K562 (cell line): ENCODE results near the gene LPIN1. TPM values are rescaled to one million over a fixed set of nuclear protein-coding genes. Genes with fewer than 3 reads are reported as not detected.
A peak's percentile ranks its signal among the peaks of the same experiment; 100 is the strongest.

ENCODE experiments used
- ATAC-seq: fragments of 200-7000 bp; cut with Tn5 transposase; 3 replicates; pipeline ENCODE4 v1.9.1; 2020; ENCODE audit warnings: moderate library complexity
- BruUV-seq: library from RNA; stranded (reverse); fragments of 400-500 nt; replicated peaks from 2 replicates; lab custom pipeline; 2021; lab: Mats Ljungman, UMichigan
- CTCF ChIA-PET: fragments of 300-600 bp; formaldehyde crosslinking; extraction: SDS; loops from one replicate; lab custom pipeline; 2021; ENCODE audit warnings: low intra/inter-chr PET ratio; lab: Yijun Ruan, JAX
- POLR2A ChIA-PET: fragments of 300-600, 350-650 bp; sonication (Branson Sonifier 250); formaldehyde crosslinking; extraction: SDS; loops from one replicate; lab custom pipeline; 2021; ENCODE audit warnings: antibody characterized with exemption, inconsistent platforms; lab: Yijun Ruan, JAX
- DNase-seq, 4 experiments: peaks; one replicate each; pipeline versions ENCODE4 v3.0.0 to v3.0.0-alpha.2; 2011 to 2018; ENCODE audit warnings: low spot score in 3 of 4, mixed read lengths in 3 of 4; ENCODE audit errors: extremely low read depth in 1 of 4
- FAIRE-seq: peaks from 2 replicates; lab custom pipeline; 2011; peaks lifted over from hg19 to GRCh38; lab: Jason Lieb, UNC
- H2AFZ ChIP-seq: 2 replicates; pipeline ENCODE4 v1.6.0; 2011; ENCODE audit warnings: low read depth, low read length, control low read depth, inconsistent platforms
- H3K27ac ChIP-seq: fragments of 200-600 bp; 3 replicates; pipeline ENCODE4 v1.8.0; 2011; ENCODE audit warnings: low read depth, mild to moderate bottlenecking, control low read depth, inconsistent platforms, low read length, moderate library complexity, mixed read lengths; ENCODE audit errors: extremely low read depth
- H3K27me3 ChIP-seq, 2 experiments: fragments of 300-600 bp in 1 of 2; 2 replicates in 1 of 2; 3 replicates in 1 of 2; pipeline versions ENCODE4 v1.6.0 to v1.8.0; 2011; ENCODE audit warnings: inconsistent platforms in 2 of 2, low read length in 2 of 2, mild to moderate bottlenecking in 1 of 2, mixed read lengths in 1 of 2, moderate library complexity in 1 of 2; ENCODE audit not compliant: control insufficient read depth in 2 of 2, insufficient read depth in 2 of 2
- H3K36me3 ChIP-seq: fragments of 300-600 bp; 3 replicates; pipeline ENCODE4 v1.8.0; 2011; ENCODE audit warnings: mild to moderate bottlenecking, low read length, inconsistent platforms; ENCODE audit not compliant: control insufficient read depth, insufficient read depth
- H3K4me1 ChIP-seq, 2 experiments: fragments of 200-600 bp in 1 of 2; replicated peaks in 1 of 2; 2 replicates in 1 of 2; 3 replicates in 1 of 2; pipeline versions ENCODE4 v1.5.1 to v1.8.0; 2011; ENCODE audit warnings: inconsistent platforms in 2 of 2, low read length in 2 of 2, mild to moderate bottlenecking in 1 of 2, mixed read lengths in 1 of 2, moderate library complexity in 1 of 2; ENCODE audit not compliant: control insufficient read depth in 2 of 2, insufficient read depth in 2 of 2
- H3K4me2 ChIP-seq: 2 replicates; pipeline ENCODE4 v1.6.1; 2011; ENCODE audit warnings: low read length, control low read depth, inconsistent platforms, mixed read lengths; ENCODE audit not compliant: insufficient read depth
- H3K4me3 ChIP-seq: fragments of 200-600 bp; sonication (generic), shearing (Covaris generic); 2 replicates; pipeline ENCODE4 v1.5.1; 2016; ENCODE audit warnings: control low read depth, inconsistent platforms
- H3K79me2 ChIP-seq: fragments of 200-600 bp; 3 replicates; pipeline ENCODE4 v1.8.0; 2011; ENCODE audit warnings: low read length, inconsistent platforms; ENCODE audit not compliant: control insufficient read depth, insufficient read depth
- H3K9ac ChIP-seq, 2 experiments: 2 replicates each; pipeline versions ENCODE4 v1.6.0 to v1.6.1; 2011; ENCODE audit warnings: low read depth in 2 of 2, low read length in 2 of 2, control low read depth in 1 of 2, inconsistent platforms in 1 of 2, mild to moderate bottlenecking in 1 of 2, mixed read lengths in 1 of 2; ENCODE audit not compliant: insufficient read depth in 1 of 2
- H3K9me1 ChIP-seq: one replicate; pipeline ENCODE4 v1.6.0; 2011; ENCODE audit warnings: inconsistent platforms, mild to moderate bottlenecking, low read length, moderate library complexity; ENCODE audit not compliant: control insufficient read depth, insufficient read depth
- H3K9me3 ChIP-seq: replicated peaks from 2 replicates; pipeline ENCODE4 v1.5.1; 2011; ENCODE audit warnings: low read depth, low read length, inconsistent platforms; ENCODE audit not compliant: control insufficient read depth, insufficient read depth
- H4K20me1 ChIP-seq: replicated peaks from 2 replicates; pipeline ENCODE4 v1.6.1; 2011; ENCODE audit warnings: low read length, inconsistent platforms, mixed read lengths; ENCODE audit not compliant: control insufficient read depth, insufficient read depth
- ATF6 ChIP-seq: sonication (generic); formaldehyde crosslinking; IDR thresholded peaks from 2 replicates; pipeline ENCODE4 v1.4.0; 2020; ENCODE audit warnings: mild to moderate bottlenecking, missing genetic modification reagents
- CBX5 ChIP-seq: IDR thresholded peaks from 2 replicates; pipeline ENCODE4 v1.6.1; 2014; ENCODE audit warnings: low read depth, borderline replicate concordance
- CEBPG ChIP-seq, 3 experiments: fragments of 200-800 bp in 1 of 3; sonication (Bioruptor generic) in 1 of 3; sonication (generic) in 1 of 3; formaldehyde crosslinking in 1 of 3; IDR thresholded peaks in 2 of 3; conservative IDR thresholded peaks in 1 of 3; 2 replicates each; pipeline versions ENCODE4 v1.6.1 to v1.8.0; 2016 to 2022; ENCODE audit warnings: missing compliant biosample characterization in 2 of 3, missing genetic modification characterization in 2 of 3, mild to moderate bottlenecking in 1 of 3, missing genetic modification reagents in 1 of 3
- CGGBP1 ChIP-seq: fragments of 250-450 bp; sonication (Bioruptor Pico); IDR thresholded peaks from 2 replicates; pipeline ENCODE4 v1.9.0; 2021; ENCODE audit warnings: mild to moderate bottlenecking
- ELF1 ChIP-seq: fragments of 200-800 bp; sonication (Bioruptor generic); IDR thresholded peaks from 2 replicates; pipeline ENCODE4 v1.6.1; 2016; ENCODE audit warnings: missing genetic modification characterization, missing compliant biosample characterization
- ELF4 ChIP-seq: fragments of 450-650 bp; formaldehyde crosslinking; IDR thresholded peaks from 2 replicates; pipeline ENCODE4 v1.4.0; 2022; ENCODE audit warnings: missing genetic modification characterization
- EWSR1 ChIP-seq: fragments of 450-650 bp; IDR thresholded peaks from 2 replicates; pipeline ENCODE4 v1.6.1; 2018; ENCODE audit warnings: borderline replicate concordance, mild to moderate bottlenecking, low read depth, moderate library complexity; ENCODE audit not compliant: partially characterized antibody
- FIP1L1 ChIP-seq: fragments of 200-400 bp; formaldehyde crosslinking; IDR thresholded peaks from 2 replicates; pipeline ENCODE4 v1.6.1; 2018; ENCODE audit warnings: mild to moderate bottlenecking, low read depth, low read length; ENCODE audit not compliant: poor library complexity, severe bottlenecking
- FOSL1 ChIP-seq: fragments of 200-800 bp; sonication (Bioruptor generic); conservative IDR thresholded peaks from 2 replicates; pipeline ENCODE4 v1.6.1; 2016; ENCODE audit warnings: missing genetic modification characterization, missing compliant biosample characterization
- HEY1 ChIP-seq: fragments of 250-450 bp; sonication (Bioruptor Pico); IDR thresholded peaks from 2 replicates; pipeline ENCODE4 v1.5.0; 2020; ENCODE audit warnings: mild to moderate bottlenecking, moderate library complexity, borderline replicate concordance
- RBFOX2 ChIP-seq: fragments of 200-400 bp; formaldehyde crosslinking; IDR thresholded peaks from 2 replicates; pipeline ENCODE4 v1.6.1; 2017; ENCODE audit warnings: low read depth, mild to moderate bottlenecking, low read length, moderate library complexity
- TARDBP ChIP-seq: fragments of 450-650 bp; IDR thresholded peaks from 2 replicates; pipeline ENCODE4 v1.6.1; 2016
- TBL1XR1 ChIP-seq, 2 experiments: IDR thresholded peaks; 2 replicates each; pipeline ENCODE4 v1.6.1; 2012; ENCODE audit warnings: improper control_type of control experiment in 2 of 2, low read length in 2 of 2, mild to moderate bottlenecking in 1 of 2
- ZC3H4 ChIP-seq: sonication (generic); formaldehyde crosslinking; IDR thresholded peaks from 2 replicates; pipeline ENCODE4 v1.9.0; 2021; ENCODE audit warnings: missing genetic modification reagents, borderline replicate concordance
- ZNF253 ChIP-seq: fragments of 250-450 bp; sonication (Bioruptor Pico); conservative IDR thresholded peaks from 2 replicates; pipeline ENCODE4 v1.6.1; 2021; ENCODE audit warnings: mild to moderate bottlenecking
- ZNF764 ChIP-seq: fragments of 250-450 bp; sonication (Bioruptor Pico); IDR thresholded peaks from 2 replicates; pipeline ENCODE4 v1.4.0; 2020; ENCODE audit warnings: low read depth, mild to moderate bottlenecking, moderate library complexity
- WGBS: fragments of 100-300 bp; shearing (Covaris generic); methylation state at CpG from one replicate; pipeline ENCODE4 v1.1.6; 2016; ENCODE audit warnings: low coverage, mixed read lengths; ENCODE audit not compliant: insufficient coverage; ENCODE audit errors: missing lambda C conversion rate; 5-methylcytosine and 5-hydroxymethylcytosine counted together
- in situ Hi-C: fragments of 300-500 bp; cut with MboI; formaldehyde crosslinking; loops from 4 replicates; pipeline ENCODE4 v1.15.0; 2018; ENCODE audit warnings: inconsistent platforms, mixed read lengths
- intact Hi-C: fragments of 100-400 bp; cut with micrococcal nuclease; formaldehyde crosslinking; loops from 2 replicates; pipeline ENCODE4 v1.14.2; 2022
- polyA plus RNA-seq, 8 experiments: library from polyadenylated mRNA; depleted of rRNA in 4 of 8; stranded (reverse) in 5 of 8; unstranded in 3 of 8; fragments of >200 nt; fragmentation: Nextera tagmentation in 2 of 8; fragmentation: Illumina TruSeq in 1 of 8; extraction: Ambion mirVana in 2 of 8; extraction: Trizol in 1 of 8; gene quantifications; 2 replicates each; pipeline versions ENCODE4 v1.2.1 to v1.2.3, GENCODE V29; 2011 to 2014; ENCODE audit warnings: inconsistent platforms in 1 of 8, missing spikeins in 1 of 8
- total RNA-seq, 7 experiments: library from RNA; depleted of rRNA in 6 of 7; stranded (reverse); fragments of >200 nt in 6 of 7; fragmentation: Illumina TruSeq in 2 of 7; extraction: Trizol in 2 of 7; gene quantifications; 2 replicates each; pipeline versions ENCODE4 v1.2.1 to v1.2.3, GENCODE V29; 2011 to 2021; ENCODE audit warnings: low replicate concordance in 1 of 7
- TF ChIP-seq, protein P1 (sequence below): fragments of 200-400 bp; formaldehyde crosslinking; IDR thresholded peaks from 2 replicates; pipeline ENCODE4 v1.6.1; 2017; ENCODE audit warnings: mild to moderate bottlenecking, low read depth, low read length, moderate library complexity

LPIN1 gene
- total and polyA plus RNA-seq, 9 of the 15 experiments (the other 6 are each of a cell fraction or from before 2014, with no cell fraction given), result 9.2 to 84.0 (median 27.8) TPM

DNA sequence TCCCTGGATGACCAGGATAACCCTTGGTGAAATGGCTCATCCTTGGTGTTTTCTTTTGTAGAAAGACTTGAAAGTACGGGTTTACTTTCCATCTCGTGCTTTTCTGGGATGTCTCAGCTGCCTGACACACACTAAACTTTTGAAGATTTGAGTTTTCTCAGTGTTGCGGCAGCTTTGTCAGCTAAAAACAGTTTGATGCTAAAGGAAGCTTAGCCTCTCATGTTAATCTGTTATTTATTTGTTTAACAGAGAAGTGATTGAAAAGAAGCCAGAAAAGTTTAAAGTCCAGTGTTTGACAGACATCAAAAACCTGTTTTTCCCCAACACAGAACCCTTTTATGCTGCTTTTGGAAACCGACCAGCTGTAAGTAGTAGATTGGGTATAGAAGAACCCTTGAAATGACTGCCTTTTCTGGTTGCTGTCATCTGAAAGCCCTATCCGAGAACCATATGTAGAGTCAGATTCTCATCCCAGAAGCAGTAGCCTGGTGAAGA, 72.8 kb downstream of the LPIN1 start (continued):
- TF ChIP-seq TBL1XR1 (IDR thresholded peaks at IDR 0.05; ENCODE audit: low read length in 2 of 2), result no peak
- no peak for TF ChIP-seq FIP1L1
- TF ChIP-seq, protein P1, sequence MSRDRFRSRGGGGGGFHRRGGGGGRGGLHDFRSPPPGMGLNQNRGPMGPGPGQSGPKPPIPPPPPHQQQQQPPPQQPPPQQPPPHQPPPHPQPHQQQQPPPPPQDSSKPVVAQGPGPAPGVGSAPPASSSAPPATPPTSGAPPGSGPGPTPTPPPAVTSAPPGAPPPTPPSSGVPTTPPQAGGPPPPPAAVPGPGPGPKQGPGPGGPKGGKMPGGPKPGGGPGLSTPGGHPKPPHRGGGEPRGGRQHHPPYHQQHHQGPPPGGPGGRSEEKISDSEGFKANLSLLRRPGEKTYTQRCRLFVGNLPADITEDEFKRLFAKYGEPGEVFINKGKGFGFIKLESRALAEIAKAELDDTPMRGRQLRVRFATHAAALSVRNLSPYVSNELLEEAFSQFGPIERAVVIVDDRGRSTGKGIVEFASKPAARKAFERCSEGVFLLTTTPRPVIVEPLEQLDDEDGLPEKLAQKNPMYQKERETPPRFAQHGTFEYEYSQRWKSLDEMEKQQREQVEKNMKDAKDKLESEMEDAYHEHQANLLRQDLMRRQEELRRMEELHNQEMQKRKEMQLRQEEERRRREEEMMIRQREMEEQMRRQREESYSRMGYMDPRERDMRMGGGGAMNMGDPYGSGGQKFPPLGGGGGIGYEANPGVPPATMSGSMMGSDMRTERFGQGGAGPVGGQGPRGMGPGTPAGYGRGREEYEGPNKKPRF, result no peak
- TF ChIP-seq ELF4 (CRISPR knock-in tag), result no peak
- TF ChIP-seq, all 486 proteins: peak for 0

GRCh38 chr2:11820650-11821049, 74.2 kb downstream of the LPIN1 start:
- Histone ChIP-seq H3K9me1 (no peaks in the 10 kb centered on the region), H3K9ac (no peak overlapping the region), H2AFZ (no peak overlapping the region), H3K9me3 (no peaks in the 10 kb centered on the region), H3K4me2 (no peak overlapping the region), H3K4me3 (no peak overlapping the region), H3K27ac (no peak overlapping the region), H4K20me1 (no peaks in the 10 kb centered on the region), H3K27me3 (no peaks in the 10 kb centered on the region), H3K36me3 (peaks cover 78% of the 10 kb centered on the region), H3K4me1 (peaks cover 0 to 3% of the 10 kb centered on the region in 2 experiments; a peak in 1 of 5 replicates), H3K79me2 (no peaks in the 10 kb centered on the region)
- BruUV-seq, result no TSS peak
- in situ Hi-C loops (no loop called here), intact Hi-C loops (no loop called here)
- ATAC-seq (no peak), DNase-seq (no peak), FAIRE-seq (peak; percentile 11)
- WGBS, result 81% methylated on average over 2 of the region's 2 CpGs
- POLR2A ChIA-PET, result no interaction called here
- CTCF ChIA-PET, result interaction anchor here (0.6 kb wide), 1 partner anchor 9 kb away, joined by 3 read pairs; no protein-coding TSS in a partner anchor
- TF ChIP-seq ZC3H4 (CRISPR knock-in tag) (no peak), ZNF253 (CRISPR knock-in tag) (no peak), ATF6 (CRISPR knock-in tag) (no peak), CBX5 (no peak), ELF1 (tag) (no peak), CGGBP1 (CRISPR knock-in tag) (no peak), HEY1 (CRISPR knock-in tag) (no peak), RBFOX2 (no peak), EWSR1 (no peak), FOSL1 (tag) (no peak), TARDBP (no peak), ZNF764 (CRISPR knock-in tag) (no peak), CEBPG (CRISPR knock-in tag; IDR thresholded peaks at IDR 0.05) (no peak), CEBPG (tag; conservative IDR thresholded peaks at IDR 0.05 in 1 of 2, IDR thresholded peaks at IDR 0.05 in 1 of 2) (no peak)
